ENCODE measurements around the gene RPE65.

RPE65 gene

GRCh38 chr1:68460935-68461334 lies 11.2 kb upstream of the RPE65 start:
- Mint-ChIP-seq H3K4me3 (no peak overlapping the region), H3K36me3 (ENCODE audit: low read depth) (peaks cover 9% of the 10 kb centered on the region), H3K9me3 (peaks cover 13% of the 10 kb centered on the region), H3K27ac (peak overlapping the region; percentile 24), H3K4me1 (peaks cover 8% of the 10 kb centered on the region), H3K27me3 (ENCODE audit: low read depth, poor library complexity) (no peaks in the 10 kb centered on the region)
- TF ChIP-seq CTCF (IDR thresholded peaks at IDR 0.05): no peak
- DNase-seq: no peak

- H3K36me3 Mint-ChIP-seq (ENCODE audit: low read depth): peaks cover 9% of the 10 kb centered on the region
- no peak overlapping the region for H3K27ac Mint-ChIP-seq
- peaks cover 3% of the 10 kb centered on the region for H3K4me1 Mint-ChIP-seq
- H3K27me3 Mint-ChIP-seq (ENCODE audit: low read depth, poor library complexity): no peaks in the 10 kb centered on the region
- H3K4me3 Mint-ChIP-seq: no peak overlapping the region
- DNase-seq: no peak
- no peak for TF ChIP-seq CTCF (IDR thresholded peaks at IDR 0.05)
- peaks cover 16% of the 10 kb centered on the region for H3K9me3 Mint-ChIP-seq
Observed at GRCh38 chr1:68459796-68460195, 10.0 kb upstream of the RPE65 start.

GRCh38 chr1:68459091-68459490 lies 9.3 kb upstream of the RPE65 start:
- Mint-ChIP-seq H3K36me3 (ENCODE audit: low read depth) (peaks cover 5% of the 10 kb centered on the region), H3K9me3 (peaks cover 11% of the 10 kb centered on the region), H3K4me3 (no peak overlapping the region), H3K27ac (no peak overlapping the region), H3K4me1 (no peaks in the 10 kb centered on the region), H3K27me3 (ENCODE audit: low read depth, poor library complexity) (no peaks in the 10 kb centered on the region)
- TF ChIP-seq CTCF (IDR thresholded peaks at IDR 0.05): no peak
- no peak for DNase-seq

- Mint-ChIP-seq H3K27me3 (ENCODE audit: low read depth, poor library complexity) (no peaks in the 10 kb centered on the region), H3K9me3 (peaks cover 3% of the 10 kb centered on the region), H3K27ac (no peak overlapping the region), H3K4me1 (no peaks in the 10 kb centered on the region), H3K36me3 (ENCODE audit: low read depth) (no peaks in the 10 kb centered on the region), H3K4me3 (no peak overlapping the region)
- no peak for DNase-seq
- TF ChIP-seq CTCF (IDR thresholded peaks at IDR 0.05): no peak
Observed at GRCh38 chr1:68456202-68456601, 6.4 kb upstream of the RPE65 start.

- Mint-ChIP-seq H3K27ac (no peak overlapping the region), H3K9me3 (peaks cover 3% of the 10 kb centered on the region), H3K27me3 (ENCODE audit: low read depth, poor library complexity) (no peaks in the 10 kb centered on the region), H3K4me1 (peaks cover 9% of the 10 kb centered on the region), H3K4me3 (no peak overlapping the region), H3K36me3 (ENCODE audit: low read depth) (no peaks in the 10 kb centered on the region)
- no peak for DNase-seq
- TF ChIP-seq CTCF (IDR thresholded peaks at IDR 0.05): no peak
Observed at GRCh38 chr1:68454534-68454933, 4.8 kb upstream of the RPE65 start.

- Mint-ChIP-seq H3K4me1 (peaks cover 22% of the 10 kb centered on the region), H3K9me3 (peaks cover 3% of the 10 kb centered on the region), H3K4me3 (no peak overlapping the region), H3K27me3 (ENCODE audit: low read depth, poor library complexity) (no peaks in the 10 kb centered on the region), H3K36me3 (ENCODE audit: low read depth) (no peaks in the 10 kb centered on the region), H3K27ac (no peak overlapping the region)
- TF ChIP-seq CTCF (IDR thresholded peaks at IDR 0.05): no peak
- no peak for DNase-seq
Observed at GRCh38 chr1:68453060-68453670, 3.4 kb upstream of the RPE65 start.
